Activated CD4-positive, CD25-positive, alpha-beta regulatory T cell treated with anti-CD3 and anti-CD28 coated beads, Interleukin-2, amount 50 U/mL, for 24 hours (primary cell): ENCODE results near the gene PCDH9.

Experiments
- ATAC-seq, 2 donors: fragments of 150-1000 bp; cut with Tn5 transposase; one replicate each; pipeline ENCODE4 v1.10.0; 2021; ENCODE audit warnings: mild to moderate bottlenecking in 1 of 2, moderate library complexity in 1 of 2

Gene PCDH9

DNA sequence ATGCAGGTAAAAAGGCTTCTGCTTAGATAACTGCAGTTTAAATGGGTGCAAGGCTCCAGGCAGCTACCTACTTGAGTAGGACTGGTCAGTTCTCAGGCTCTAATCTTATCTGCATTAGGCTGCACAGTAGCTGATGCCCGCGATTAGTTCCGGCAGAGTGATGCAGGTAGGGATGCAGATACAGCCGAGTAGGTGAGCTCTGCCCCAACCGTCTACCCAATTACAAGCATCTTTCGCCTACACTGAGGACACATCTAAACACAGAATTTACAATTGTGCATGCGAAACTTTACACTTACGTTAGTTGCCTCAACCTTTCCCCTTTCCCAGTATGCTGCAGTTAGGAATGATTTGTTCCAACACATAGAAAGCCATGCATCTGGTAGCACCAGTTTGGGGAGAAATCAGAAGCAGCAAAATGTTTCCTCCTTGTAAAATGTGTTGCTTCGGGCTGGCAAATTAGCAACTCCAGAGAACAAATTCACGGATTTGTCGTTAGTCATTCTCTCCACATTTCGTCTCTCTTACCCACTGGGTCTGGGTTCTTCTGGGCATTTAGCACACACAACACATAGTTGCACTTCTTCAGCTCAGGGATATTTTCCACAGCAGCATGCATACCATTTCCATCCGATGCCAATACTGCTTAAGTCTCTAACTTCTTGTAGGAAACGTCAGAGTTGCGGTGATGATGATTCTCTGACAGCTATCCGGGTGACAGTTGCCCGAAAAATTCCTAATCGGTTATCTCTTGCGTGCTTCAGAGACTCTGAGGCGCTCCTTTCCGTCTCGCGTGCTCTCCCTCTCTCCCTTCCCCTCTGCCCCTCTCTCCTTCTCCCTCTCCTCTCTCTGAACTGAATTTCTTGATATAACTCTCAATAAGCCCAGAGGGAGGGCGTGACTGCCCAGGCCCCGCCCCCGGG is at the start of gene PCDH9:
Gene PCDH9, minus strand, starts transcription at position 856 of the 923 bp plus-strand sequence. CDS start 1,896 bp downstream, outside the sequence.
- peak in 1 of 2 donors; percentile 4 for ATAC-seq

DNA sequence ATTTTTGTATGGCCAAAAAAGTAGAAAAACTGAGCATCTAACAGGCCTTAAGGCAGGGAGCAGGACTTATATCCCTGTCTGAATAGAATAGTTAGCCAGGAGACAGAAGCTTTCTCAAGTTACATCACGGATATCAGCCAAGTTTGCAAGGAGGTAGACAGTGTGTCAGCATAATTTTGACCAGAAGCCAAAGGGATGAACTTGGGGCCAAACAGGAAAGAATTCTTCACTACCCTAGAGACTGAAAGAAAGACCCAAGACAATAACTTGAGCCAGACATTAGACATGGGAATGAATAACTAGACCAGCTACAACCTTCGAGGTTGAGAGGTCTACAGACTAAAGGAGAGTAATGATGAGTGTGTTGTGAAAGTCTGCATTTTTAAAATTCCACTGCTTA is 48.1 kb upstream of the PCDH9 start:
- no peak for ATAC-seq

GRCh38 chr13:67277581-67277980 is 47.4 kb upstream of the PCDH9 start:
- no peak for ATAC-seq

GRCh38 chr13:67275351-67275960 is 45.3 kb upstream of the PCDH9 start:
- ATAC-seq, result no peak

DNA sequence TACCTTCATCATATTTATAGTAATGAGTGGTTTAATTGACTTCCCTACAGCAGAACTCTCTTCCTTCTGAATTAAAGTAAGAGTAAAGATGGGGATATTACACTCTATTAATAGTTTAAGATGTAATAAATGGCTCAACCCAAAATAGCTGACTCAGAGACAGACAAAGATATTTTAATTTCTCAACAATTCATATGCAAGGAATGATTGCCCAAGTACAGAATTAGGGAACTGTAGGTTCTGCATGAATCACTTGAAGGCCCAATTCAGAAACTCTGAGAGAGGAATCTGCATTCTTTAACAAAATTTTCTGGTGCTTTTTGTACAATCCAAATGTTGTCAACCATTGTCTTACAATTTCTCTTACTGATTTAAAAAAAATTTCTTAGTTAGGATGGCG is 42.9 kb upstream of the PCDH9 start:
- no peak for ATAC-seq

GRCh38 chr13:67267136-67267535 is 37.0 kb upstream of the PCDH9 start:
- no peak for ATAC-seq

DNA sequence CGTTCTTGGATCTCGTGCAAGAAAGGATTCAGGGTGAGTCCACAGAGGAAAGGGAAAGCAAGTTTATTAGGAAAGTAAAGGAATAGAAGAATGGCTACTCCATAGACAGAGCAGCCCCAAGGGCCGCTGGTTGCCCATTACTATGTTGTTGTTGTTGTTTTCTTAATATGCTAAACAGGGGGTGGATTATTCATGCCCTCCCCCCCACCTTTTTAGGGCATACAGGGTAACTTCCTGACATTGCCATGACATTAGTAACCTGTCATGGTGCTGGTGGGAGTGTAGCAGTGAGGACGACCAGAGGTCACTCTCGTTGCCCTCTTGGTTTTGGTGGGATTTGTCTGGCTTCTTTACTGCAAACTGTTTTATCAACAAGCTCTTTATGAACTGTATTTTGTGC is 29.1 kb upstream of the PCDH9 start:
- no peak for ATAC-seq

DNA sequence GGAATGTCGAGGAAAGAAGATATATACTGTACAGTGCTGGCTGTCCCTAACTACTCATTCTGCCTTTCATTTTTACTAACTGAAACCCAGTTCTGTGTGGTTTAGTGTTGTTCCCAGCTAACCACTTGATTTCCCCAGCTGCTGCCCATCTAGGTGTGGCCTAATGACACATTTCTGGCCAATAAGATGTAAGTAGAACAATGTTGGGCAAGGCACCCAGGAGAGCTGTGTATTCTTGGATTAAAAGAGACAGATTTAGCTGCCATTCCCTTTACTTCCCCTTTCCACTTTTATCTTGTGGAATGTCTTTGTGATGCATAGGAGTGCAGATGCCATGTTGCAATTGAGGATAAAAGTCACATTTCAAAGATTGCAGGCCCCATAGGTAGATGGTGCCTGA is 28.3 kb upstream of the PCDH9 start:
- ATAC-seq, result no peak

DNA sequence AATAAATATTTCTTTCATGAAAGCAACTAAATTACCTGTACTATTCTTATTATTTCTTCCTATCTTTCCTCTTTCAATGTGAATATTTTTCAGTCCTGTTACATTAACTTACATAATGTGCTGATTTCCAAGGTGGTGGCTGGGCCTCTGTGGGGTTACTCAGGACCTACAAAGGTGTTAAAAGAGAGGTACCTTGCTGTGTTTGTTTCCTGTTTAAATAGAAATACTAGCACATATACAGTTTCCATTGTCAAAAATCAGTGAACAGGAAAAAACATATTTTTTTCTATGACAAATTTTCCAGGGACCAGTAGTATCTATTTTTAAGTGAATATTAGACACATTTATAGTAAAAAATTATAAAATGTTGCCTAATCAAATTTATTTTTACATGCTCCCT is 8.7 kb upstream of the PCDH9 start:
- ATAC-seq, result no peak

GRCh38 chr13:67238277-67238859 is 8.2 kb upstream of the PCDH9 start:
- ATAC-seq, result no peak

DNA sequence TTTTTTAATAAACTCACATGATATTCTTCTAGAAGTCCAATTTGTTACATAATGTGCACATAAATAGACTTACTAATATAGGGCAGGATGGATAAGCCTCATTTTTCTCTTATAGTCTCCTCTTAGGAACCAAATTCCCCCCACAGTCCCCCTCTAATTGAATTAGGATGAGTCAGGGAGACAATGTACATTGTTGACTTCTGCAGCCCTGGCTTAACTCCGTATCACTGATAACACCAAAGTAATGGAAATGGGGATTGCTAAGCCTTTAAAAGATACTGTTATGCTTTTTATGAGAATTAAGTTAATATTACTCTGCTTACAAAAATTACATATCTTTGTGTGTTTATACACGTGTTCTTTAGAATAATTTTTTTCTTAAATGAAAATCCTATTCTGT is 5.1 kb upstream of the PCDH9 start:
- no peak for ATAC-seq

DNA sequence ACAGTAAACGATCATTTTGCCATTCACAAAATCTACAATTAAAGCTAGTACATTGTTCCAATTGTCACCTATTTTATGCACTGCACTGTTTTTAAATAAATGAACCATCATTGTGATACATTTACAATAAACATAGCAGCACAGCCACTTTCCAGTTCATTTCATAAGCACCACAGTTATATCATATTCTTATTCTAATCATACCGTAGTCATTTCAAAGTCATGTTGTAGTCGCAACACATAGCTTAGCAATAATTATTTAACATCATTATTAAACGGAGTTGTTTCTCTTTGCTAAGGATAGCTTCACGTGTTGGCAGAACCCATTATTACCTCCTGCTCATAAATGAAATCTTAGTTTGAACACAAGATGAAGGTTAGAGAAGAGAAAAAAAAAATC is 2.2 kb upstream of the PCDH9 start:
- ATAC-seq, result no peak

DNA sequence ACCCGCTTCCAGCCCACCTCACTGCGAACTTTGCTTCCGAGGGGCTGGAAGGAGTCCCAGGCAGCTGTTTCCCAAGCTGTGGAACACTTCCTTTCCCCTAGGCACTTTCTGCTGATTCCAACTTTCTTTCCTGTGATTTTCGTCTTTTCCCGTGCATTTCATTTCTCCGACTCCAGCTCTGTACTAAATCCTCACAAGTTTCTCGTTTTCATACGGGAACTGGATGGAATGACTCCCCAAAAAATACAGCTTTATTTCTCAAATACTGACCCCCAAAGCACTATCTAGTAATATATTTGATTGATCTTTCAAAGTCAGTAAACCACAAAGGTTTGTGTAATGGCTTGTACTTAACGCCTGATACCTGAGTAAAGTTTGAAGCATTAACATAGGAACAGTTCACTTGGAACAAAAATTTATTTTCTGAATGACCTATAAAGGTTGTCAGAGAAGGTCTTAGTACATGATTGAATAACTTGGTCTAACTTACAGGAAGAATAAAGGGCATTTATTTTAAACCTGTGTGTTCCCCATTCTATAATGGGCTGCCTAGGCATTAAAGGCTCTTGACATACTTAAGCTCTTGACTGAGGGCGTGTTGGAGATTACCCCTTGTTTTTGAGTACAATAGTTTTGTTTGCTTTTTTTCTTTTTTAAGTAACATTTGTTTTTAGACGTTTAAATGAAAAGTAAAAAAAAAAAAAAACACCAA is 1.3 kb upstream of the PCDH9 start:
- no peak for ATAC-seq

DNA sequence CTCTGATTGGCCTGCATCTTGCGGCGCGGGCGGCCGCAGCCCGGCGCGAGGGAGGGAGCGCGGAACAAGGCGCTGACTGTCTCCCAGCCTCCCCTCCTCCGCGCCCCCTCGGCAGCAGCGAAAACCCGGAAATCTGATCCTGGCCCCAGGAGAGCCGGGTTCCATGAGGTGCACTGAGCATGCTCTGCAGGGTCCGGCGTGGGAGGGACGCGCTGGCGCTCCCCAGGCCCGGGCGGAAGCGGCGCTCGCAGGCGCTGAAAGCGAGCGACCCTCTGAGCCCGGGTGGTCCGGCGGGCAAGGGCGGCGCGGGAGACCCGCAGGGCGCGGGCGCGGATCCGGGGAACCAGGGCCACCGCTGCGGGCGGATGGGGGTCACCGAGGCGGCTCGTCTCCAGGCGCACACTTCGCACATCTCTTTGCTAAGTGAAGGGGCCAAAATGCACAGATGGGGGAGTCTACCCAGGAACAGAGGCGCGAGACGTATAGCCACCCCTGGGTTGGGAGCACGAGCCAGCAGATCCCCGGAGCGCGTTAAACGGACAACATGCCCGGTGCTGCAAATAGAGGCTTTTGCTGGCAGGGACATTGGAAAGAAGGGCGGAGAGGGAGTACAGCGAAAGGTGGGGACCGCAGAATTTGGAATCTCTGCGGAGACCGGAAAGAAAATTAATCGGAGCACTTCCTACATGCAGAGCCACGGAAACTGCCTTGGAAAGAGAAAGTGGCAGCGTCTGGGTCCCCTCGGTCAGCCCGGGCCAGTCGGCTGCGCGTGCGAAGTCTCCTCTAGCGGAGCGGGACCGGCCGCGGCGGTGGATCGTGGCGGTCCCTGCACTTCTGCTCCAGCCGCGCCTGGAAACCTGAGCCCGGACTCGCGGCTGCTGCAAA is 510 bp upstream of the PCDH9 start:
- ATAC-seq, result peak; percentile 93 to 94

- ATAC-seq, result no peak
Observed at GRCh38 chr13:67228916-67229315, 1.2 kb downstream of the PCDH9 start.

DNA sequence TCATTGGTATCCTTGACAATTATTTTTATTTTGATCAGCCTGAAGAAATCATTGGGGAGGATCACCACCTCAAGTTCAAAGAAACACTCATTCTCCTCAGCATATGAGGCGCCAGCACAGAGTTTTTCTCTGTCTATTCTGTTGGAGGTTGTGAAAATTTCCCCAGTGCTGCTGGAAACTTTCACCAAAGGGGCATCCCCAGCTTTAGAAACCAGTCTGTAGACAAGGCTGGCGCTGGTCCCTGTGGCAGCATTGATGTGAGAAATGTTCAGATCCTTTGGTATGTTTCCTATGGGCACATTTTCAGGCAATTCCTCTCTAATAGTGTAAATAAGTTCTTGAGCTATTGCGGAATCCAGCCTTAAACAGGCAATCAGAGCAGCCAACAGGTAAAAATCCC is 2.1 kb downstream of the PCDH9 start:
- ATAC-seq, result no peak

GRCh38 chr13:67227131-67227983 is 2.8 kb downstream of the PCDH9 start:
- no peak for ATAC-seq

- ATAC-seq, result no peak
Observed at GRCh38 chr13:67226696-67227095, 3.4 kb downstream of the PCDH9 start.

DNA sequence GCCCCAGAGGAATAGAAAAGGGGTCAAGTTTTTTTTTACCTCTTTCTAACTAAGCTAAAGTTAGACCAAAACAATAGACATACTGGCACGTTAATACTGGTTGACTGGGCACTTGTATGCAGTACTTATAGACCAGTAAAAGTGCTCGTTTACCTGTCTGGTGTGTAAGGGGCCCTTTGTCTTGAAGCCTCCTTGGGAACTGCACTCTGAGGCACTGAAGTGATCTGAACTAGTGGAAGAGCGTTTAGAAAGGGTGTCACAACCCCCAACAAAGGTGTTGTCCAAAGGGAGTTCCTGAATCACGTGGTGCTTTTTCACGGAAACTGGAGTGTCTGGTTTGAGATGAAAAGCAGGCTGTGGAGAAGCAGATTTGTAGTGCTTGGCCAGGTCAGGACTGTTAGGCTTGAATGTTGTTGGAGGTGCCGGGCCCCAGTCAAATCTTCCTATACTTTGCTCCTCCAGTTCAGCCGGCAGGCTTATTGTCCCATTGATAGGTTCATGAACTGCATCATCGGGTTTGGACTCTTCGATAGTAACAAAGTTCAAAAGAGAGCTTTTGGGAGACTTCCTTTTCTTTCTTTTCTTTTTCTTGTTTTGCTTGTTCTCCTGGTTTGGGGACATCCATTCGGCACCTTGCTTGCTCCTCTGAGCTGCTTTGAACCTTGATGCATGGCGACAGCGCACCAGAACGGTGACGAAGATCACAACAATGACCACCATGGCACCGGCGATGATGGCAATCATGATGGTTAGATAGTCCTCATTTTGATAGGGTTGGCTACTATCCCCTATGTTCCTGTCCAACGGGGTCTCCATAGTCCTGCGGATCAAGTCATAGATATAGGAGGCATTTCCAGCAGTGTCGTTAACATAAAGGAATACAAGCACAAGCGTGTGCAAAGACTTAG is 4.6 kb downstream of the PCDH9 start:
- ATAC-seq, result no peak
